C1 segment of cervical spinal cord (tissue), 14 donors: Measurements from ENCODE around the gene DHRS7.

Experiments used
- DNase-seq, 14 donors: peaks; one replicate each; lab custom pipeline; 2025; lab: John Stamatoyannopoulos, UW

DHRS7 gene

GRCh38 chr14:60184905-60185555, 19.8 kb upstream of the DHRS7 start:
- DNase-seq: no peak

DNA sequence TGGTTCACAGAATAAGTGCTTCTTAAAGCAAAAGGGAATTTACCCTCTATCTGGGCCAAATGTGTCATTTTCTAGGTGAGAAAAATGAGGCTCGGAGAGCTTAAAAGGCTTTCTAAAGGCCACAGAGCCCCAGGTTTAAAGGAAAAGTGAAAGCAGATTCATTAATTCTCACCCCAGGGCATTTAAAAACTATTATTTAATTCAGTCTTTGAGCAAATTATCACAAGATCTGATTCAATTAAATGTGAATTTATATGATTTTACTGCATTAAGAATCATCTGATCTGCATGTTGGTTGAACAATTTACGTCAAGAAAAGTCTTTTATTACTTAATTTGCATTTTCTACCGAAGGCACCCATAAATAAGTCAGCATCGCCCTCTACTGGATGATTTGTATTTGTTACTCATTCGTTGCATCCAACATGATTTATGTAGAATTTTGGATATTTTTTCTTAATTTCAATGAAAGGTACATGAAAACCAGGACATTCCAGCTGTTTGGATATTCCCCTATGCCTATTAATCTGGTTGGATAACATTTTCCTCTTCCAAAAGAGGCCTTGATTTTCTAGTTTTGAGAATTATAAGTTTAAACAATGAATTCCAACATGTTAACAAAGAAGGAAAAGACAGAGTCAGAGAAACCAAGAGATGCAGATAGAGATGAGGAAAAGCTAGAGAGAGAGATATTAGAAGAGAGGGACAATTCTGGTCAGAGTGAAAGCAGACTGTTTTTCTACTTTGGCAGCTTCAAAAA, 19.1 kb upstream of the DHRS7 start:
- peak in 1 of 14 donors; percentile 33 for DNase-seq

GRCh38 chr14:60183741-60184140, 18.5 kb upstream of the DHRS7 start:
- DNase-seq: no peak

- no peak for DNase-seq
These were observed 17.9 kb upstream of the DHRS7 start for GRCh38 chr14:60183138-60183537.

DNA sequence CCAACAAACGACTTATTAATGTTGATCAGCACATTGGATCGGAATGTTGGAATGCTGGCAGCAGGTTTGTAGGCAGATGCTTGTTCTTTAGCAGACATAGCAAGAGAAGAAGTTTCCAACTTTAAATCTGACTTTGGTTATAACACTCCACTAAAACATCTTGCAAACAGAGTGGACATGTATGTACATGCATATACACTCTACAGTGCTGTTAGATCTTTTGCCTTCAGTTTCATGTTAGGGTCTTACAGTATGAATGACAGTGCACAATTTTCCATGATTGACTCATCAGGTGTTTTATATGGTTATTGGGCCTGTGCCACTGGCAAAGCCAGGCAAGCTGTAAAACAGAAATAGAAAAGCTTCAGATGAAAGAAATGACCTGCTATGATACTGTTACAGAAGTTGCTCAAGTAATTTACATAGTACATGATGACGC, 14.3 kb upstream of the DHRS7 start:
- DNase-seq: no peak

DNA sequence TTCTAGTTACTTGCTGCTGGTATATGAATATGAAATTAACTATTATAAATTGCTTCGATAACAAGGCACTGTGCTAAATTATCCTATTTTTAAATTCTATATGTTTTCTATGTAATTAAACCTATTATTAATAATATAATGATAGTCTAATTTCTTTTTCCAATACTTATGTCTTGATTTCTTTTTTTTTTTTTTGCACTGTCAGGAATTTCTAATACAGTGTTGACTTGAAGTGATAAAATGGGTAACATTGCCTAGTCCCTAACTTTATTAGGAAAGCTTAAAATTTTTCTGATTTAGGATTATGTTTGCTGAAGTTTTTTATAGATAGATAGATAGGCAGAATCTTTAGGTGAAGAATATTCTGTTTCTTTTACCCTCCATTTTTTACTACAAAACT, 13.6 kb upstream of the DHRS7 start:
- no peak for DNase-seq

DNA sequence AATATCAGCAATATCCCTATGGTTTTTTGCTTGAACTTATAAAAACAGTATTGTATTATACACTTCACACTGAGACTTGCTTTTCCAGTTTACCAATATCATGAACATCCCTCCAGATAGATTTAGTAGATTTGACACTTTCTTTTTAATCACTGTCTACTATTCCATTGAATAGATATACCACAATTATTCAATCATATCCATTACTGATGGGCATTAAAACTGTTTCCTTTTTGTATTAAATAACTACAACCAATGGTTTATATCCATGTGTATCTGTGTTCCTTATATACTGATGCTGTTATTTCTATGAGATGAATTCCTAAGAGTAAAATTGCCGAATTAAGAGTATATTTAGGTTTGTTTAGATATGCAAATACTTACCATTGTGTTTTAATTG, 13.0 kb upstream of the DHRS7 start:
- DNase-seq: no peak

- no peak for DNase-seq
These were observed 10.2 kb upstream of the DHRS7 start for GRCh38 chr14:60175255-60175902.

- DNase-seq: no peak
These were observed 9.4 kb upstream of the DHRS7 start for GRCh38 chr14:60174352-60175254.

DNA sequence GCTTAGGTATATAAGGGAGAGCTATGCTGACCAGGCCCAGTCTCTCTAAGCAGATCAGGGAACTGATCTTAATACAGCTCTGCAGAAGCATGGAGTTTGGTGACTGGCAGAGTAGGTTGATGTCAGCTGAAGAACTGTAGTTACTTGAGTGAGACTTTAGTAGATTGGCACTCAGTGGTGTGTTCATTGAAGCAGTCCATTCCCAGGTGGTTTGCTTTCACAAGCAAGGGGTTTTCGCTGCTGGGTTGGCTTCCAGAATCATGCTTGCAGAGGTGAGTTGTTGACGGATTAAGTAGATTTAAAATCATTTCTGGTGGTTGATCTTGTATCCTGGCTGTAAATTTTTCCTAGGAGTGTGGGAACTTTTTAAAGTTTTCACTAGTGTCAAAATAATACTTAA, 6.5 kb upstream of the DHRS7 start:
- DNase-seq: no peak

GRCh38 chr14:60170948-60171347, 5.8 kb upstream of the DHRS7 start:
- no peak for DNase-seq

DNA sequence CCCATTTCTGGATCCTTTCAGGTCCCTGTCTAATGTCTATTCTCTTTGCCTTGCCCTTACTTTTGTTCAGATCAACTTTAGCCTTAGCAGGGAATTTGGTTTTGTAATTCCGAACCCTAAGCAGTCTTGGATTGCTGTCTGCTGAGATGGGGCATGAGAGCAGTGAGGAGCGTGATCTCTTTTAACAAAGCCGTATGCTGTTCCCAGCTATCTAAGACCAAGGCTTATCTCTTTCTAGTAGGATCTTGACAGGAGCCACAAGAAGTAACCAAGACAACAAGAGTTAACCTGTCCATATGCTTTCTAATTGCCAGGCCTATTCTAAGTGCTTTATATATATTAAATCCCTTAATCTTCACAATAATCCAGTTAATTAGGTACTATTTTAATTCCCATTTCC, 4.5 kb upstream of the DHRS7 start:
- no peak for DNase-seq

DNA sequence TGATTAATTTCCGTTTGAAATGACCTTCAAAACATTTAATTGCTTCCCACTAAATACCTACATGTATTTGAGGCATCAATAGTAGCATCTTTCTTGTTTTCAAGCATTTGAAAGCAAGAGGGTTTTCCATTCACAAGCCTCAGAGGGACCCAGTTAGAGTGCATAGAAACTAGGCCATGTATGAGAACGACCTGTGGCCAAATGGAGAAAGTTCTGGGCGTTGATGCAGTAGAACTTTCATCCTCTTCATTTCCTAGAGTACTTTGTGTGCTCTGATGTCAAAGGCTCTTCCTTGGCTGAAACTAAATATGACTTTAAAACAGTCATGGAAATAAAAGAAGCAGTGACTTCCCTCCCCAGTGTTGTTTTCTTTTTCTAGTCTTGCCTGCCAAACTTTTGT, 944 bp upstream of the DHRS7 start:
- no peak for DNase-seq

DNA sequence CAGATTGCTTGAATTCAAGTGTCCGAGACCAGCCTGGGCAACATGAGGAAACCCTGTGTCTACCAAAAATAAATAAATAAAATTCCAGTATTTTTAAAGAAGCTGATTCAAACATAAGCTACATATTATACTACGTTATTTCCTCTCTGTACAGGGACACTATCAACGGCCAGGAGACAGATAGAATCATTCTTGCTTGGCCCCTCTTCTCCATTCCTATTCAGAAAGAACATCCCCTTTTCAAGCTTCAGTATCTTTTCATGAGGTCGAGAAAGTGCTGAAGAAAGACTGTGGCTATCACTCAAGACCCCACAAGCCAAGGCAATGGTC, 314 bp upstream of the DHRS7 start:
- DNase-seq: no peak

DNA sequence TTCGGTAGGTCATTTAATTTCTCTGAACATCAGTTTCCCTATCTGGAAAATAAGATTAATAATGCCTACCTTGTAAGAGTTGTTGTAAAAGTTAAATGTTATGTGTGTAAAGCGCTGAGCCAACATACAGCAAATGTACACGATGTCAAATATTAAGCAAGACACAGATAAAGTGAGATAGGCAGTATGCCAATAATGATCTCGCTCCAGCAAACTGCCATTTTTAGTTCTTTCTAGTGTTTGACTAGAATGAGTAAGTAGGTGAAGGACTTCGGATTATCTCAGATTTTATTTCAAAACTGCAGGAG, 840 bp downstream of the DHRS7 start:
- DNase-seq: no peak

DNA sequence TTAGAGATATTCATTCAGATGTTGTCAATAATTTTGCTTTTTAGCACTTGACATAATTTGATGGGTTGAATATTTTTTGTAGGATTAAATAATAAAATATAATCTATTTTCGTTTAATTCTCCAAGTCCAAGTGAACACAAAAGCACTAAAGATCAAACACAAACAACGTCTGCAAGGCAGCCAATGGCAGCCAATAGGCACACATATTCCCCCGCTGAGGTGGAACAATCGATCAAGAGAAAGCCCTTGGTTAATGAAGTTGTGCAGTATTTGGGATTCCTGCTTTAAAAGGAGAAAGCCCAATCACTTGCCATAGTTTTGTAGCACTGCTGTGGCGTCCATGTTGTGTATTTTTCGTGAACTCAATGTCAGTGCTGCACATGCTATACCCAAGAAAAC, 1.5 kb downstream of the DHRS7 start:
- DNase-seq: peak in 1 of 14 donors; percentile 15

DNA sequence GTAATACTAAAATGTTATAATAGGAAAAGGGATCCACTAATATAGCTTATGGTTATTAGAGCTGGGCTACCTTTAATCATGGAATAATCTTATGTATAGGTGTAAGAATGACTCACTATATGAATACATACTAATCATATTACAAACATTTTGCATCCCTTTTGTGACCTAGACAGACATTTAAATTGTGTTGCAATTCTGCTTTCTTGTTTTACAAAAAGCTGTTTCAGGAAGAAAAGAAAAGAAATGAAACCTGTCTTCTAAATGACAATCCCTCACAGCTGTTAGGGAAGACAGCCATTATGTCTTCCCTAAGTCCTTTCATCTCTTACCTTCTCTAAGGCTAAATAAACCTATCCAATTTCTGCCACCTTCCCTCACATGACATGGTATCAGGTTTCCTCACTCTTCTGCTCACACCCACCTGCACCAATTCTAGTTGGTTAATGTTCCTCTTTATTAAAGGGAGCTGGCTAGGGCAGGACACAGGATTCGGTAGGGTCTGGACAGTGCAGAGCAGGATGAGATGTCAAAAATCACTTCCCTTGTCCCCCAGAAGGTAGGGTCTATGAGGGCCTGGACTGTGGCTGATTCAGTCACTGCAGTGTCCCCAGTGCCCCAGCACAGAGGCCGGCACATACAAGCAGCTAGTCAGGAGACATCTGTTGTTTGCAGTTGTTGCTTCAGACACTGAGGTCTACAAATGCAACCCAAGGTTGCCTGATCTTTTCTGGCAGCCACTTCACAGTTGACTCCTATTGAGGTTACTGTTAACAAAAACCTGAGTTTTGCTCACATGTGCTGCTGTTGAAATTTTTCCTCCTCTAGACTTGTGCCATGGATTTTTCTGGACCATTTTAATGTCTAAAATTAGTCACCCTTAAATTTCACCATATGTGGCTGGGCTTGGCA, 3.7 kb downstream of the DHRS7 start:
- peak in 1 of 14 donors; percentile 8 for DNase-seq

DNA sequence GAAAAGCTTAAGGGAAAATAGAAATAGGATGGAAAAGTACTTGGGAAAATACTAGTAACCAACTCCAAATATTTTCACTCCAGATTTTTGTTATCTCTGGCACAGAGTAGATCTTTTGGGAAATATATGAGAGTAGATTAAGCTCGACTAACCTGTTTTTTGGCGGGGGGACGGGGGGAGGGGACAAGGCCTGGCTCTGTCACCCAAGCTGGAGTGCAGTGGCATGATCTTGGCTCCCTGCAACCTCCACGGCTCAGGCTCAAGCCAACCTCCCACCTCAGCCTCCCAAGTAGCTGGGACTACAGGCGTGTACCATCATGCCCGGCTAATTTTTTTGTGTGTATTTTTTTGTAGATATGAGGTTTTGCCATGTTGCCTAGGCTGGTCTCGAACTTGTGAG, 4.8 kb downstream of the DHRS7 start:
- DNase-seq: no peak

DNA sequence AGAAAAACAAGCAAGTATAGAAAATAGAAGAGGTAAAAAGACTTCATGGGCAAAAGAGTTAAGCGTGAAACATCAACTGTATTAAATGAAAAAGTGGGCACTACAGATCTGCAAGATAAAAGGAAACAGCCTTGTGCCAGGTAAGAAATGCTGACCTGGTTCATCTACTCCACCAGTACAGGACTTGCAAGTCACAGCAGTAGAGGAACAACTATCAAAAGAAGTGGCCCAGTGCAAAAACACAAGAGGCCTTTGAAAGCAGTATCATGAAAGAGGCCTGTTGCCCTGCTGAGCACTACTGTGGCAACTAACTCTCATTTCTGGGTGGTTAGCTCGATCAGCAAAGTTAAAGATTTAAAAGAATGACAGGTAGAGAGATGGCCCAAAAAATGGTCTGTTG, 10.5 kb downstream of the DHRS7 start:
- DNase-seq: no peak

DNA sequence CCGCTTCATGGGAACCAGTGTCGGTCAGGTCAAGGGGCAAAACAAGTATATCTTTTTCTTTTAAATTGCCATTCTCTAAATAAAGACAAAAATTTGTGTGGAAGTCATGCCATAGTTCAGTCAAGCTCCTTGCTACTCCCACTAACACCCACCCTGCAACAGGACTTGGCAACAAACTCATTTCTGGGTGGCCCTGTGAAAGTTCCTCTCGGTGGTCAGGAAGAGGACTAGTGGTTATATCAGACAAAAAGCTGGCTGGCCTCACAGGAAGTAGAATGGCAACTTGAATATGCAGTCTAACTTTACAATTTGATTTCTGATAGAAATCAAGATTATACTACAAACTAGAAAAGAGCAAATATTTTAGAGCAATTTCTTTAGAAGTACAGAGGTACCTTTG, 11.2 kb downstream of the DHRS7 start:
- DNase-seq: no peak

DNA sequence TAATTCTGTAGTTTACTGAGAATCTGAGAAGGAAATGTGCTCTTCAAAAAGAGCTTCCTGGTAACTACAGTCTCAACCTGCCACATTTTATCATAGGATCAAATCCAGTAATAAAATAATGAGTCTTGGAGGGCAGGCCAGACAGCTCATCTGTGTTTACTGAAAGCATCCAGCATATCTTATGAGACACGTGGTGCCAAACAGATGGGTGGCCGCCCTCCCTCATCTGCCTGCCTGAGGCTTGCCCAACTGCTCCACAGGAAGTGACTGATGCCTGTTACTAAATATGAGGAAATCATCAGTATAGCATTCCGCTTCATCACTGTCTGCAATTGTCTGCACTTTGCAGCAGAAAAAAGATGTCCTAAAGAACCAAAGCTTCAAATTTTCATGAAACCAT, 13.5 kb downstream of the DHRS7 start:
- DNase-seq: peak in 10 of 14 donors; percentile 7 to 90 (median 26)
